NT2/D1 (cell line): ENCODE data around the gene SPRR4.

ENCODE experiments used
- SUZ12 ChIP-seq: IDR thresholded peaks from 2 replicates; pipeline ENCODE4 v1.6.1; 2011; ENCODE audit not compliant: insufficient read length, insufficient read depth; ENCODE audit errors: extremely low read depth
- YY1 ChIP-seq: IDR thresholded peaks from 2 replicates; pipeline ENCODE4 v1.6.1; 2011; ENCODE audit not compliant: insufficient read length, insufficient read depth
- ZNF274 ChIP-seq: IDR thresholded peaks from 2 replicates; pipeline ENCODE4 v1.6.1; 2011; ENCODE audit warnings: mild to moderate bottlenecking, low read depth, low read length

GRCh38 chr1:152969036-152969435, 1.4 kb upstream of the SPRR4 start:
- no peak for TF ChIP-seq SUZ12
- no peak for TF ChIP-seq YY1
- TF ChIP-seq ZNF274: no peak
